Measurements from ENCODE around the gene TSC2. TPM values are rescaled to one million over a fixed set of nuclear protein-coding genes. Genes with fewer than 3 reads are reported as not detected.
A peak's percentile ranks its signal among the peaks of the same experiment; 100 is the strongest.

Gene TSC2
- total and polyA plus RNA-seq, 10 donors = 20.7 to 185 (median 93.8) TPM

DNA sequence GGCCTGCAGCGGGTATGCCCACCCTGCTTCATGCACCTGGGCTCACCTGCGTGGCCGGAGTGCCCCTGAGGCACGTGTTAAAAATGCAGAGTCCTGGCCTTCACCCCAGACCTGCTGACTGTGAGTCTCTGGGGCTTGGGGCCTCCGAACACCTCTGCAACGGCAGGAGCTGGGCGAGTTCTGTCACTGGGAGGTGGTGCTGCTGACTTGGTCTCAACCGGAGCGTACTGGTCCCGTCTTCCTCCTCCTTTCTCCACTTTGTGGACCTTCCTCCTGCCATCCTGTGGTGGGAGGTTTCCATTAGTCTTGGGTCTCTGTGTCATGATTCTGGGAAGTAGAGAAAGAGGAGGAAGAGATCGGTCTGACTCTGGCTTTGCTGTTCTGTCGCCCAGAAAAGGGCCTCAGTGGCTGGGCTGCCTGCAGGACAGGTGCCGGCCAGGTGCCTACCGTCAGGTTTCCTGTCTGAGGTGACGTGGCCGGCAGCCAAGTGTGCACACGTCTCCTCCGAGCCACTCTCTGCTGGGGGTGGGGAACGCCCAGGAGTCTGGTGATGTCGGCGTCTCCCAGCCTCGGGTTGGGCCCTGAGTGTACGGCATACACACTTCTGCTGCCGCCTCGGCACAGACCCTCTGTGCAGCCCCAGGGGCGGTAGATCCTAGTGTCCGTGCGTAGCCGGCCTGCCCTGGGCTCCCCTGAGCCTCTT lies 6.9 kb downstream of the TSC2 start:
- TF ChIP-seq POLR2AphosphoS5 (IDR thresholded peaks at IDR 0.05) = no peak
- no peak for TF ChIP-seq POLR2A (IDR thresholded peaks at IDR 0.05)
- no peak for TF ChIP-seq CTCF (IDR thresholded peaks at IDR 0.05 in 8 of 11, conservative IDR thresholded peaks at IDR 0.05 in 3 of 11)
- Histone ChIP-seq H3K27me3 (replicated peaks in 1 of 7) (no peaks in the 10 kb centered on the region), H3K4me3 (no peak overlapping the region), H3K9me3 (no peaks in the 10 kb centered on the region), H3K4me1 (peaks cover 0 to 12% (median 0%) of the 10 kb centered on the region in 6 donors), H3K36me3 (peaks cover 0 to 100% (median 74%) of the 10 kb centered on the region in 6 donors), H3K27ac (no peak overlapping the region)
- no peak for DNase-seq
- WGBS, 5 donors = 90 to 95% (median 95%) methylated on average over 15 to 29 of the region's 29 CpGs
- intact Hi-C loops (cut with DNase I; ENCODE audit: low total_unique reads) = no loop called here

GRCh38 chr16:2056077-2056476 lies 8.3 kb downstream of the TSC2 start:
- DNase-seq = no peak
- H3K9me3 ChIP-seq = no peaks in the 10 kb centered on the region
- no peak overlapping the region for H3K4me3 ChIP-seq
- peak in 1 of 3 donors; percentile 6 for TF ChIP-seq POLR2AphosphoS5 (IDR thresholded peaks at IDR 0.05)
- peak in 3 of 11 experiments; percentile 15 to 45 (median 33) for TF ChIP-seq CTCF (IDR thresholded peaks at IDR 0.05 in 8 of 11, conservative IDR thresholded peaks at IDR 0.05 in 3 of 11)
- no peak for TF ChIP-seq POLR2A (IDR thresholded peaks at IDR 0.05)
- H3K36me3 ChIP-seq = peaks cover 0 to 100% (median 79%) of the 10 kb centered on the region in 6 donors
- peaks cover 0 to 7% (median 0%) of the 10 kb centered on the region in 6 donors for H3K4me1 ChIP-seq
- no peaks in the 10 kb centered on the region for H3K27me3 ChIP-seq (replicated peaks in 1 of 7)
- 65 to 81% (median 78%) methylated on average over 8 to 15 of the region's 15 CpGs for WGBS, 5 donors
- intact Hi-C loops (cut with DNase I; ENCODE audit: low total_unique reads) = no loop called here
- H3K27ac ChIP-seq = no peak overlapping the region

DNA sequence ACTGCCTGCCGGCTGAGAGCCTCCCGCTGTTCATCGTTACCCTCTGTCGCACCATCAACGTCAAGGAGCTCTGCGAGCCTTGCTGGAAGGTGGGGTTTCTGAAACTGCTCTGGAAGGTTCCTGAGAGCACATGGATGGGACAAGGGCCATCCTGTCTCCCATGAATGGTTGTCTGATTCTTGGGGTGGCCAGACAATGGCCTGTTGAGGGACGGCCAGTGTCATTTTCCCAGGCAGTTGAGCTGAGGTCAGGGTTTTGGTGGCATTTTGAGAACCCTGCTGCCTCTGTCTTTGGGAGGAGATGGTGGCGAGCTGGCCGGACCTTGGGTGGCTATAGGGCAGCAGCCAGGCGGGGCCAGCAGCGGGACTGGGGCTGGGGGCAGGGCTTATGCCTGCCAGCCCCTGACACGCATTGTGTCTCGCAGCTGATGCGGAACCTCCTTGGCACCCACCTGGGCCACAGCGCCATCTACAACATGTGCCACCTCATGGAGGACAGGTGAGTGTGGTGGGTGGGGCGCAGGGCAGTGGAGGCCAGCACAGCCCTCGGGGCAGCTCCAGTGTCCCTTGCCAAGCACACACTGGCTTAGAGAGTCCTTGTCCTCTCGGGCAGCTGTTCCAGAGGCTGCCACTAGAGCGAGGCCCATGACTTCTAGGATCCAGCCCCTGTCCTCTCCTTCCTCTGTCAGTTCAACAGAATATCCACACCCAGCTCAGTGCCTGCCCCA lies 9.1 kb downstream of the TSC2 start:
- Histone ChIP-seq H3K36me3 (peaks cover 0 to 100% (median 80%) of the 10 kb centered on the region in 6 donors), H3K4me1 (peaks cover 0 to 7% (median 0%) of the 10 kb centered on the region in 6 donors), H3K27me3 (replicated peaks in 1 of 7) (no peaks in the 10 kb centered on the region), H3K27ac (no peak overlapping the region), H3K4me3 (no peak overlapping the region), H3K9me3 (no peaks in the 10 kb centered on the region)
- TF ChIP-seq POLR2AphosphoS5 (IDR thresholded peaks at IDR 0.05) (peak in 1 of 3 donors; percentile 7), CTCF (IDR thresholded peaks at IDR 0.05 in 8 of 11, conservative IDR thresholded peaks at IDR 0.05 in 3 of 11) (peak in 2 of 11 experiments; percentile 12 to 20), POLR2A (IDR thresholded peaks at IDR 0.05) (no peak)
- WGBS, 5 donors = 90 to 96% (median 93%) methylated on average over 13 to 19 of the region's 19 CpGs
- no peak for DNase-seq
- intact Hi-C loops (cut with DNase I; ENCODE audit: low total_unique reads) = no loop called here

- DNase-seq = no peak
- H3K36me3 ChIP-seq = peaks cover 0 to 100% (median 83%) of the 10 kb centered on the region in 6 donors
Measured at GRCh38 chr16:2057438-2057837, 9.7 kb downstream of the TSC2 start.

More at GRCh38 chr16:2057438-2057837, 9.7 kb downstream of the TSC2 start:
- Histone ChIP-seq H3K27ac (no peak overlapping the region), H3K9me3 (no peaks in the 10 kb centered on the region), H3K4me3 (no peak overlapping the region), H3K4me1 (peaks cover 0 to 7% (median 0%) of the 10 kb centered on the region in 6 donors), H3K27me3 (replicated peaks in 1 of 7) (no peaks in the 10 kb centered on the region)
- TF ChIP-seq CTCF (IDR thresholded peaks at IDR 0.05 in 8 of 11, conservative IDR thresholded peaks at IDR 0.05 in 3 of 11) = no peak
- TF ChIP-seq POLR2A (IDR thresholded peaks at IDR 0.05) = no peak
- TF ChIP-seq POLR2AphosphoS5 (IDR thresholded peaks at IDR 0.05) = no peak
- 91 to 96% (median 94%) methylated on average over 10 of the region's 10 CpGs for WGBS, 5 donors
- intact Hi-C loops (cut with DNase I; ENCODE audit: low total_unique reads) = no loop called here

Data from spleen (tissue), 11 donors.